ENCODE measurements around the gene SPPL2C. TPM values are rescaled to one million over a fixed set of nuclear protein-coding genes. Genes with fewer than 3 reads are reported as not detected.

SPPL2C gene
- total and polyA plus RNA-seq, 2 of the 13 experiments (the other 11 are each of a cell fraction or from before 2014, with no cell fraction given), result not detected

DNA sequence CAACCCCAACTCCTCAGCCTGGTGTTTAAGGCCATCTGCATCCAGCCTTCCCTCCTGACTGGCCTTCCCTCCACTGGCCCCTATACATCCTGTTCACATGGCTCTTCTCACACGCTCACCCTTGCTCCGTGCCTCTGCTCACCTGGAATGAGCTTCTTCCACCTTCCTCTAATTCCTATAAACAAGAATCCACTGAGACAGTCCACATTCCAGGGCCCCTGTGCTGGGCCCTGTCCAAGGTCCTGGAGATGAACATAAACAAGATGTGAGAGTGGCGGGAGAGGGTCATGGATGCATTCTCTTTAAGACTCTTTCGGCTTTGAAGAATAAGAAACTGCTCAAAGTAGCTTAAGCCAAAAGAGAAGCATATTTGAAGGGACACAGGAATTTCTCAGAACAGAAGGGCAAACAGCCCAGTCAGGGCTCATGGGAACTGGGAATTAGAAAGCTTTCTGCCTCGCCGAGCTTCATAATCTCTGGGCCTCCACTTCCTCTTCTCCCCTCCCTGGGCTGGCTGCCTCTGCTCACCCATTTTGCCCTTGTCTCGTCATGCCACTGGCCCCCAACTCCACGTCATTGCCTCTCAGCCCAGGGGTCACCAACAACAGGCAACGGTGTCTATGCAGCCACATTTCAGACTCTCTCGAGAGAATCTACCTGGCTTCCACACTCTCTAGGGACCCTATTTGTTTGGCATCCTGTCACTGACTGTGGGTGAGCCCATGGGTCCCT, 13.5 kb downstream of the SPPL2C start (continued):
- TF ChIP-seq MAZ (IDR thresholded peaks at IDR 0.05; ENCODE audit: borderline replicate concordance, low read depth, low read length), result no peak
- no peak for TF ChIP-seq MAZ (CRISPR knock-in tag; IDR thresholded peaks at IDR 0.05; ENCODE audit: low read depth)
- TF ChIP-seq ZKSCAN5 (CRISPR knock-in tag; IDR thresholded peaks at IDR 0.05), result no peak
- TF ChIP-seq SP4 (CRISPR knock-in tag; IDR thresholded peaks at IDR 0.05), result 0 out of 2 replicates have a peak, but pooled peaks have one; percentile 44
- no peak for TF ChIP-seq MXI1 (IDR thresholded peaks at IDR 0.05; ENCODE audit: borderline replicate concordance, low read depth, low read length)
- TF ChIP-seq ZNF841 (CRISPR knock-in tag; IDR thresholded peaks at IDR 0.05; ENCODE audit: borderline replicate concordance), result no peak
- peak; percentile 92 for TF ChIP-seq ERF (CRISPR knock-in tag; IDR thresholded peaks at IDR 0.05)
- TF ChIP-seq, protein P1, sequence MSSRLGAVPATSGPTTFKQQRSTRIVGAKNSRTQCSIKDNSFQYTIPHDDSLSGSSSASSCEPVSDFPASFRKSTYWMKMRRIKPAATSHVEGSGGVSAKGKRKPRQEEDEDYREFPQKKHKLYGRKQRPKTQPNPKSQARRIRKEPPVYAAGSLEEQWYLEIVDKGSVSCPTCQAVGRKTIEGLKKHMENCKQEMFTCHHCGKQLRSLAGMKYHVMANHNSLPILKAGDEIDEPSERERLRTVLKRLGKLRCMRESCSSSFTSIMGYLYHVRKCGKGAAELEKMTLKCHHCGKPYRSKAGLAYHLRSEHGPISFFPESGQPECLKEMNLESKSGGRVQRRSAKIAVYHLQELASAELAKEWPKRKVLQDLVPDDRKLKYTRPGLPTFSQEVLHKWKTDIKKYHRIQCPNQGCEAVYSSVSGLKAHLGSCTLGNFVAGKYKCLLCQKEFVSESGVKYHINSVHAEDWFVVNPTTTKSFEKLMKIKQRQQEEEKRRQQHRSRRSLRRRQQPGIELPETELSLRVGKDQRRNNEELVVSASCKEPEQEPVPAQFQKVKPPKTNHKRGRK (CRISPR knock-in tag; IDR thresholded peaks at IDR 0.05), result no peak
- no peak for TF ChIP-seq ATRX (CRISPR knock-in tag; IDR thresholded peaks at IDR 0.05; ENCODE audit: borderline replicate concordance)
- TF ChIP-seq ZSCAN21 (CRISPR knock-in tag; IDR thresholded peaks at IDR 0.05; ENCODE audit: borderline replicate concordance), result no peak
- TF ChIP-seq DNMT1 (CRISPR knock-in tag; IDR thresholded peaks at IDR 0.05), result no peak
- no peak for TF ChIP-seq PAF1 (CRISPR knock-in tag; IDR thresholded peaks at IDR 0.05)
- TF ChIP-seq, protein P2, sequence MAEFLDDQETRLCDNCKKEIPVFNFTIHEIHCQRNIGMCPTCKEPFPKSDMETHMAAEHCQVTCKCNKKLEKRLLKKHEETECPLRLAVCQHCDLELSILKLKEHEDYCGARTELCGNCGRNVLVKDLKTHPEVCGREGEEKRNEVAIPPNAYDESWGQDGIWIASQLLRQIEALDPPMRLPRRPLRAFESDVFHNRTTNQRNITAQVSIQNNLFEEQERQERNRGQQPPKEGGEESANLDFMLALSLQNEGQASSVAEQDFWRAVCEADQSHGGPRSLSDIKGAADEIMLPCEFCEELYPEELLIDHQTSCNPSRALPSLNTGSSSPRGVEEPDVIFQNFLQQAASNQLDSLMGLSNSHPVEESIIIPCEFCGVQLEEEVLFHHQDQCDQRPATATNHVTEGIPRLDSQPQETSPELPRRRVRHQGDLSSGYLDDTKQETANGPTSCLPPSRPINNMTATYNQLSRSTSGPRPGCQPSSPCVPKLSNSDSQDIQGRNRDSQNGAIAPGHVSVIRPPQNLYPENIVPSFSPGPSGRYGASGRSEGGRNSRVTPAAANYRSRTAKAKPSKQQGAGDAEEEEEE (CRISPR knock-in tag; IDR thresholded peaks at IDR 0.05; ENCODE audit: borderline replicate concordance), result no peak
- TF ChIP-seq ZNF274 (CRISPR knock-in tag; IDR thresholded peaks at IDR 0.05), result no peak
- TF ChIP-seq IRX3 (CRISPR knock-in tag; IDR thresholded peaks at IDR 0.05; ENCODE audit: borderline replicate concordance, low read depth), result no peak
- TF ChIP-seq NCOA1 (CRISPR knock-in tag; IDR thresholded peaks at IDR 0.05), result no peak
- no peak for TF ChIP-seq ZNF564 (CRISPR knock-in tag; IDR thresholded peaks at IDR 0.05)
- TF ChIP-seq SMAD3 (CRISPR knock-in tag; IDR thresholded peaks at IDR 0.05), result peak; percentile 95
- TF ChIP-seq, protein P3, sequence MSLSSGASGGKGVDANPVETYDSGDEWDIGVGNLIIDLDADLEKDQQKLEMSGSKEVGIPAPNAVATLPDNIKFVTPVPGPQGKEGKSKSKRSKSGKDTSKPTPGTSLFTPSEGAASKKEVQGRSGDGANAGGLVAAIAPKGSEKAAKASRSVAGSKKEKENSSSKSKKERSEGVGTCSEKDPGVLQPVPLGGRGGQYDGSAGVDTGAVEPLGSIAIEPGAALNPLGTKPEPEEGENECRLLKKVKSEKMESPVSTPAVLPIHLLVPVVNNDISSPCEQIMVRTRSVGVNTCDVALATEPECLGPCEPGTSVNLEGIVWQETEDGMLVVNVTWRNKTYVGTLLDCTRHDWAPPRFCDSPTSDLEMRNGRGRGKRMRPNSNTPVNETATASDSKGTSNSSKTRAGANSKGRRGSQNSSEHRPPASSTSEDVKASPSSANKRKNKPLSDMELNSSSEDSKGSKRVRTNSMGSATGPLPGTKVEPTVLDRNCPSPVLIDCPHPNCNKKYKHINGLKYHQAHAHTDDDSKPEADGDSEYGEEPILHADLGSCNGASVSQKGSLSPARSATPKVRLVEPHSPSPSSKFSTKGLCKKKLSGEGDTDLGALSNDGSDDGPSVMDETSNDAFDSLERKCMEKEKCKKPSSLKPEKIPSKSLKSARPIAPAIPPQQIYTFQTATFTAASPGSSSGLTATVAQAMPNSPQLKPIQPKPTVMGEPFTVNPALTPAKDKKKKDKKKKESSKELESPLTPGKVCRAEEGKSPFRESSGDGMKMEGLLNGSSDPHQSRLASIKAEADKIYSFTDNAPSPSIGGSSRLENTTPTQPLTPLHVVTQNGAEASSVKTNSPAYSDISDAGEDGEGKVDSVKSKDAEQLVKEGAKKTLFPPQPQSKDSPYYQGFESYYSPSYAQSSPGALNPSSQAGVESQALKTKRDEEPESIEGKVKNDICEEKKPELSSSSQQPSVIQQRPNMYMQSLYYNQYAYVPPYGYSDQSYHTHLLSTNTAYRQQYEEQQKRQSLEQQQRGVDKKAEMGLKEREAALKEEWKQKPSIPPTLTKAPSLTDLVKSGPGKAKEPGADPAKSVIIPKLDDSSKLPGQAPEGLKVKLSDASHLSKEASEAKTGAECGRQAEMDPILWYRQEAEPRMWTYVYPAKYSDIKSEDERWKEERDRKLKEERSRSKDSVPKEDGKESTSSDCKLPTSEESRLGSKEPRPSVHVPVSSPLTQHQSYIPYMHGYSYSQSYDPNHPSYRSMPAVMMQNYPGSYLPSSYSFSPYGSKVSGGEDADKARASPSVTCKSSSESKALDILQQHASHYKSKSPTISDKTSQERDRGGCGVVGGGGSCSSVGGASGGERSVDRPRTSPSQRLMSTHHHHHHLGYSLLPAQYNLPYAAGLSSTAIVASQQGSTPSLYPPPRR (CRISPR knock-in tag; IDR thresholded peaks at IDR 0.05; ENCODE audit: borderline replicate concordance), result no peak
- TF ChIP-seq SOX6 (IDR thresholded peaks at IDR 0.05), result no peak
- no peak for TF ChIP-seq SOX6 (CRISPR knock-in tag; IDR thresholded peaks at IDR 0.05)
- TF ChIP-seq HOXA9 (CRISPR knock-in tag; IDR thresholded peaks at IDR 0.05; ENCODE audit: borderline replicate concordance), result no peak
- no peak for TF ChIP-seq ZNF790 (CRISPR knock-in tag; IDR thresholded peaks at IDR 0.05; ENCODE audit: borderline replicate concordance)
- TF ChIP-seq HNF4A (CRISPR knock-in tag; IDR thresholded peaks at IDR 0.05), result 0 out of 2 replicates have a peak, but pooled peaks have one; percentile 7

All from HepG2 (cell line).